GM18505 (cell line): ENCODE data around the gene ROBO1.
A peak's percentile ranks its signal among the peaks of the same experiment; 100 is the strongest.
"Not testable (repeated sequence)": the region's sequence is repeated elsewhere in the genome, so short reads cannot be mapped to it uniquely, and the experiment has no call there.

ENCODE experiments used
- ATAC-seq: cut with Tn5 transposase; IDR thresholded peaks from one replicate; pipeline ENCODE4 v1.9.1; 2021; ENCODE audit not compliant: unreplicated experiment
- POLR2A ChIP-seq: IDR thresholded peaks from 4 replicates; pipeline ENCODE4 v1.6.1; 2011; ENCODE audit warnings: borderline replicate concordance; ENCODE audit not compliant: insufficient read depth, insufficient read length; ENCODE audit errors: extremely low read depth

The ROBO1 gene

GRCh38 chr3:79558943-79559342 is 208.9 kb downstream of the ROBO1 start:
- no peak for ATAC-seq
- no peak for TF ChIP-seq POLR2A

GRCh38 chr3:79555655-79556054 is 212.1 kb downstream of the ROBO1 start:
- no peak for TF ChIP-seq POLR2A

GRCh38 chr3:79551997-79552396 is 215.8 kb downstream of the ROBO1 start:
- no peak for ATAC-seq
- no peak for TF ChIP-seq POLR2A

More at GRCh38 chr3:79555655-79556054, 212.1 kb downstream of the ROBO1 start:
- ATAC-seq = no peak

GRCh38 chr3:79551321-79551892 is 216.4 kb downstream of the ROBO1 start:
- TF ChIP-seq POLR2A = no peak
- no peak for ATAC-seq

- no peak for TF ChIP-seq POLR2A
- ATAC-seq = no peak
These were observed 224.4 kb downstream of the ROBO1 start for GRCh38 chr3:79543218-79543982.

GRCh38 chr3:79534727-79535126 is 233.1 kb downstream of the ROBO1 start:
- TF ChIP-seq POLR2A = no peak
- ATAC-seq = no peak

- no peak for ATAC-seq
These were observed 236.1 kb downstream of the ROBO1 start for GRCh38 chr3:79531566-79532295.

GRCh38 chr3:79521221-79521848 is 246.5 kb downstream of the ROBO1 start:
- ATAC-seq = peak; percentile 60
- no peak for TF ChIP-seq POLR2A

More at GRCh38 chr3:79531566-79532295, 236.1 kb downstream of the ROBO1 start:
- no peak for TF ChIP-seq POLR2A

GRCh38 chr3:79517766-79518413 is 249.9 kb downstream of the ROBO1 start:
- no peak for ATAC-seq
- no peak for TF ChIP-seq POLR2A

- no peak for ATAC-seq
- no peak for TF ChIP-seq POLR2A
These were observed 251.0 kb downstream of the ROBO1 start for GRCh38 chr3:79516795-79517194.

GRCh38 chr3:79515072-79515471 is 252.7 kb downstream of the ROBO1 start:
- no peak for TF ChIP-seq POLR2A
- ATAC-seq = no peak

- no peak for TF ChIP-seq POLR2A
- no peak for ATAC-seq
These were observed 253.7 kb downstream of the ROBO1 start for GRCh38 chr3:79514069-79514468.

- TF ChIP-seq POLR2A = no peak
- no peak for ATAC-seq
These were observed 261.0 kb downstream of the ROBO1 start for GRCh38 chr3:79506751-79507150.

- not testable (repeated sequence) for ATAC-seq
These were observed 265.5 kb downstream of the ROBO1 start for GRCh38 chr3:79502216-79502681.
